Endothelial cell of umbilical vein (primary cell): Measurements from ENCODE around the gene AMOT. TPM values are rescaled to one million over a fixed set of nuclear protein-coding genes. Genes with fewer than 3 reads are reported as not detected.

Source experiments
- BruUV-seq: library from RNA; stranded (reverse); fragments of 400-500 nt; replicated peaks from 2 replicates; lab custom pipeline; 2021; lab: Mats Ljungman, UMichigan
- CTCF ChIA-PET: fragments of 300-600, 350-600 bp; sonication (Branson Sonifier 250); formaldehyde crosslinking; loops from one replicate; lab custom pipeline; 2021; ENCODE audit warnings: antibody characterized with exemption, inconsistent platforms; lab: Charles Lee
- POLR2A ChIA-PET: fragments of 300-600, 350-600 bp; sonication (Branson Sonifier 250); formaldehyde crosslinking; loops from one replicate; lab custom pipeline; 2021; ENCODE audit warnings: antibody characterized with exemption, inconsistent platforms; lab: Charles Lee
- DNase-seq: peaks from one replicate; pipeline ENCODE4 v3.0.0-alpha.2; 2011; ENCODE audit warnings: low read depth, low spot score
- FAIRE-seq: peaks from 2 replicates; lab custom pipeline; 2011; peaks lifted over from hg19 to GRCh38; lab: Jason Lieb, UNC
- H2AFZ ChIP-seq: 2 replicates; pipeline ENCODE4 v1.6.0; 2012; ENCODE audit warnings: low read depth, low read length, control low read depth, inconsistent platforms
- H3K27ac ChIP-seq: 2 replicates; pipeline ENCODE4 v1.5.1; 2011; ENCODE audit warnings: low read depth, mild to moderate bottlenecking, control low read depth, low read length, moderate library complexity; ENCODE audit not compliant: insufficient read depth
- H3K27me3 ChIP-seq, 2 experiments: 2 replicates each; pipeline versions ENCODE4 v1.6.0 to v1.6.1; 2011; ENCODE audit warnings: low read length in 2 of 2, mixed read lengths in 1 of 2; ENCODE audit not compliant: control insufficient read depth in 2 of 2, insufficient read depth in 2 of 2
- H3K36me3 ChIP-seq, 2 experiments: 2 replicates in 1 of 2; 3 replicates in 1 of 2; pipeline ENCODE4 v1.5.1; 2011; ENCODE audit warnings: low read length in 2 of 2, mild to moderate bottlenecking in 1 of 2, moderate library complexity in 1 of 2; ENCODE audit not compliant: control insufficient read depth in 2 of 2, insufficient read depth in 2 of 2; ENCODE audit errors: extremely low read depth in 1 of 2
- H3K4me1 ChIP-seq: 3 replicates; pipeline ENCODE4 v1.5.1; 2011; ENCODE audit warnings: mild to moderate bottlenecking, low read length; ENCODE audit not compliant: control insufficient read depth, insufficient read depth; ENCODE audit errors: extremely low read depth
- H3K4me2 ChIP-seq: 2 replicates; pipeline ENCODE4 v1.6.1; 2011; ENCODE audit warnings: low read length, control low read depth, mixed read lengths; ENCODE audit not compliant: insufficient read depth
- H3K4me3 ChIP-seq, 3 experiments: fragments of 200-600 bp in 1 of 3; sonication (generic), shearing (Covaris generic) in 1 of 3; replicated peaks in 1 of 3; 2 replicates each; pipeline ENCODE4 v1.5.1; 2011 to 2016; ENCODE audit warnings: control low read depth in 3 of 3, low read length in 3 of 3, mild to moderate bottlenecking in 2 of 3, inconsistent platforms in 1 of 3, low read depth in 1 of 3, moderate library complexity in 1 of 3; ENCODE audit not compliant: insufficient read depth in 1 of 3
- H3K79me2 ChIP-seq: 2 replicates; pipeline ENCODE4 v1.6.0; 2012; ENCODE audit warnings: low read length, inconsistent platforms; ENCODE audit not compliant: control insufficient read depth, insufficient read depth
- H3K9ac ChIP-seq: replicated peaks from 2 replicates; pipeline ENCODE3; 2011; ENCODE audit warnings: low read length, control low read depth; ENCODE audit not compliant: insufficient read depth; ENCODE audit errors: extremely low read depth
- H3K9me1 ChIP-seq: replicated peaks from 3 replicates; pipeline ENCODE4 v1.6.0; 2011; ENCODE audit warnings: mild to moderate bottlenecking, low read length; ENCODE audit not compliant: control insufficient read depth, insufficient read depth; ENCODE audit errors: extremely low read depth
- H3K9me3 ChIP-seq: replicated peaks from 2 replicates; pipeline ENCODE4 v1.5.1; 2012; ENCODE audit warnings: low read length, inconsistent platforms; ENCODE audit not compliant: control insufficient read depth, insufficient read depth
- H4K20me1 ChIP-seq: replicated peaks from 2 replicates; pipeline ENCODE3; 2011; ENCODE audit warnings: mild to moderate bottlenecking, low read length; ENCODE audit not compliant: control insufficient read depth, insufficient read depth; ENCODE audit errors: extremely low read depth
- CTCF ChIP-seq, 2 donors: IDR thresholded peaks; 1 replicate in 1 of 2; 2 replicates in 1 of 2; pipeline ENCODE4 v1.5.1; 2011; ENCODE audit warnings: low read length in 2 of 2, mild to moderate bottlenecking in 2 of 2, moderate library complexity in 2 of 2, control low read depth in 1 of 2, inconsistent platforms in 1 of 2, low read depth in 1 of 2; ENCODE audit not compliant: insufficient read depth in 1 of 2; ENCODE audit errors: extremely low read depth in 1 of 2
- EZH2 ChIP-seq: IDR thresholded peaks from 2 replicates; pipeline ENCODE4 v1.6.1; 2012; ENCODE audit warnings: borderline replicate concordance, low read depth, mild to moderate bottlenecking, moderate library complexity, low read length, inconsistent platforms; ENCODE audit not compliant: severe bottlenecking
- FOS ChIP-seq: IDR thresholded peaks from 2 replicates; pipeline ENCODE4 v1.6.1; 2011; ENCODE audit warnings: mild to moderate bottlenecking, low read length, moderate library complexity, borderline replicate concordance; ENCODE audit not compliant: insufficient read depth
- GATA2 ChIP-seq: IDR thresholded peaks from 2 replicates; pipeline ENCODE4 v1.7.0; 2011; ENCODE audit warnings: low read depth, mild to moderate bottlenecking, moderate library complexity, mixed read lengths, low read length; ENCODE audit not compliant: insufficient read length, insufficient read depth
- JUN ChIP-seq: IDR thresholded peaks from 2 replicates; pipeline ENCODE4 v1.6.1; 2011; ENCODE audit warnings: borderline replicate concordance, low read depth; ENCODE audit not compliant: insufficient read length, insufficient read depth
- MAX ChIP-seq: IDR thresholded peaks from 2 replicates; pipeline ENCODE4 v1.6.1; 2011; ENCODE audit not compliant: insufficient read depth, insufficient read length
- MYC ChIP-seq: IDR thresholded peaks from one replicate; pipeline ENCODE4 v1.6.1; 2011; ENCODE audit warnings: mild to moderate bottlenecking, low read depth, low read length
- POLR2A ChIP-seq: IDR thresholded peaks from 2 replicates; pipeline ENCODE4 v1.6.1; 2012; ENCODE audit warnings: low read depth, mild to moderate bottlenecking, control low read depth, low read length
- POLR2AphosphoS5 ChIP-seq: IDR thresholded peaks from 2 replicates; pipeline ENCODE4 v1.6.1; 2012; ENCODE audit warnings: low read depth, mild to moderate bottlenecking, control low read depth, low read length, moderate library complexity; ENCODE audit not compliant: insufficient read depth
- dilution Hi-C: fragments of 300-500 bp; cut with MboI; formaldehyde crosslinking; loops from one replicate; pipeline ENCODE4 v1.15.0; 2019; ENCODE audit warnings: low sequenced_read_pairs; ENCODE audit not compliant: extremely low pct_ligation_motif_present
- intact Hi-C: fragments of 100-400 bp; cut with micrococcal nuclease; formaldehyde crosslinking; loops from one replicate; pipeline ENCODE4 v1.10.0; 2022
- polyA plus RNA-seq, 4 experiments: library from polyadenylated mRNA; depleted of rRNA in 3 of 4; stranded (reverse) in 3 of 4; unstranded in 1 of 4; fragments of >200 nt; gene quantifications; 2 replicates each; pipeline versions ENCODE4 v1.2.1 to v1.2.3, GENCODE V29; 2011 to 2012; ENCODE audit warnings: missing spikeins in 1 of 4
- total RNA-seq: library from RNA; stranded (reverse); gene quantifications from 2 replicates; pipeline ENCODE4 v1.2.3, GENCODE V29; 2021

The AMOT gene
- total and polyA plus RNA-seq, 2 donors (not counting 3 experiments of a cell fraction or from before 2014, with no cell fraction given), result 0.68 to 3.5 TPM

GRCh38 chrX:112774142-112774541, 66.5 kb downstream of the AMOT start:
- CTCF ChIA-PET, result no interaction called here
- TF ChIP-seq FOS, result no peak
- no peak for TF ChIP-seq EZH2
- no peak for TF ChIP-seq JUN
- no peak for TF ChIP-seq MAX
- TF ChIP-seq POLR2A, result no peak
- no peak for TF ChIP-seq MYC
- TF ChIP-seq GATA2, result no peak
- no peak for TF ChIP-seq POLR2AphosphoS5
- no peak for TF ChIP-seq CTCF (IDR thresholded peaks at IDR 0.05; ENCODE audit: extremely low read depth in 1 of 2, insufficient read depth in 1 of 2, low read depth in 1 of 2, low read length in 2 of 2)

More at GRCh38 chrX:112774142-112774541, 66.5 kb downstream of the AMOT start:
- no peak overlapping the region for H3K4me2 ChIP-seq
- no peak for DNase-seq
- no peaks in the 10 kb centered on the region for H3K27me3 ChIP-seq
- intact Hi-C loops (no loop called here), dilution Hi-C loops (no loop called here)
- H3K4me1 ChIP-seq, result no peaks in the 10 kb centered on the region
- H3K4me3 ChIP-seq, result no peak overlapping the region
- H4K20me1 ChIP-seq, result no peaks in the 10 kb centered on the region
- FAIRE-seq, result no peak
- BruUV-seq, result no TSS peak
- H3K36me3 ChIP-seq, result no peaks in the 10 kb centered on the region
- no peaks in the 10 kb centered on the region for H3K9me1 ChIP-seq
- H3K9me3 ChIP-seq, result no peaks in the 10 kb centered on the region
- H2AFZ ChIP-seq, result no peak overlapping the region
- no peaks in the 10 kb centered on the region for H3K79me2 ChIP-seq
- POLR2A ChIA-PET, result no interaction called here
- H3K27ac ChIP-seq, result no peak overlapping the region
- H3K9ac ChIP-seq, result no peak overlapping the region
